Cardiac septum (tissue), 1 donor: ENCODE results near the gene SLFN14. TPM values are rescaled to one million over a fixed set of nuclear protein-coding genes. Genes with fewer than 3 reads are reported as not detected.
"Not testable (repeated sequence)": the region's sequence is repeated elsewhere in the genome, so short reads cannot be mapped to it uniquely, and the experiment has no call there.

Experiments
- DNase-seq: peaks from one replicate; pipeline ENCODE4 v3.0.0-alpha.2; 2020; ENCODE audit warnings: low spot score
- intact Hi-C: fragments of 100-400 bp; cut with DNase I; formaldehyde crosslinking; loops from one replicate; pipeline ENCODE4 v1.14.0; 2022
- total RNA-seq: library from RNA; stranded (reverse); fragmentation: NEBNext Ultra II Directional; extraction: Animal tissue kit (Norgen Biotek cat#: 25700); gene quantifications from one replicate; pipeline ENCODE4 v1.2.1, GENCODE V29; 2021
- donor health status: DM: no; HTN: no; CAD: no.

SLFN14 gene
- total RNA-seq, 1 donor from 2014 or later: 0.08 TPM

- intact Hi-C loops: loop anchor here (5.0 to 10.0 kb wide), 4 partner anchors 102 to 362 kb away; partner anchors contain the start of genes SLFN11, SLFN12 and SLFN5
- DNase-seq: no peak
Observed at GRCh38 chr17:35534576-35535093, 26.0 kb downstream of the SLFN14 start.

- intact Hi-C loops: loop anchor here (10.0 kb wide), 1 partner anchor 156 kb away; the partner anchor contains the start of gene SLFN11
- no peak for DNase-seq
Observed at GRCh38 chr17:35531160-35531559, 29.5 kb downstream of the SLFN14 start.

GRCh38 chr17:35529866-35530265 is 30.8 kb downstream of the SLFN14 start:
- intact Hi-C loops: loop anchor here (10.0 kb wide), 1 partner anchor 155 kb away; the partner anchor contains the start of gene SLFN11
- DNase-seq: no peak

- intact Hi-C loops, DNase-seq: not testable (repeated sequence)
Observed at GRCh38 chr17:35529326-35529725, 31.3 kb downstream of the SLFN14 start.

- intact Hi-C loops: no loop called here
- DNase-seq: no peak
Observed at GRCh38 chr17:35523296-35523695, 37.3 kb downstream of the SLFN14 start.

GRCh38 chr17:35521654-35522256 is 38.9 kb downstream of the SLFN14 start:
- intact Hi-C loops, DNase-seq: not testable (repeated sequence)

GRCh38 chr17:35521150-35521549 is 39.5 kb downstream of the SLFN14 start:
- intact Hi-C loops: no loop called here
- DNase-seq: no peak

- intact Hi-C loops: no loop called here
- DNase-seq: no peak
Observed at GRCh38 chr17:35519906-35520442, 40.6 kb downstream of the SLFN14 start.

- intact Hi-C loops: no loop called here
- no peak for DNase-seq
Observed at GRCh38 chr17:35519439-35519838, 41.2 kb downstream of the SLFN14 start.

- DNase-seq, intact Hi-C loops: not testable (repeated sequence)
Observed at GRCh38 chr17:35518431-35518830, 42.2 kb downstream of the SLFN14 start.

- no peak for DNase-seq
- intact Hi-C loops: no loop called here
Observed at GRCh38 chr17:35515027-35515426, 45.6 kb downstream of the SLFN14 start.

- DNase-seq: no peak
- intact Hi-C loops: no loop called here
Observed at GRCh38 chr17:35514564-35514963, 46.1 kb downstream of the SLFN14 start.

Other genes with a start within 250 kb of the SLFN14 start
- gene SLFN11, start 187.2 kb downstream of the SLFN14 start, total RNA-seq: 23.0 TPM
- gene SLFN12, start 128.3 kb downstream of the SLFN14 start, total RNA-seq: 4.3 TPM
- 4.8 TPM for gene SLFN13, start 112.1 kb downstream of the SLFN14 start, total RNA-seq
- 0.92 TPM for gene SLFN12L, start 23.1 kb downstream of the SLFN14 start, total RNA-seq
- gene PEX12, start 17.8 kb upstream of the SLFN14 start, total RNA-seq: 9.2 TPM
- 137 TPM for gene AP2B1, start 26.5 kb upstream of the SLFN14 start, total RNA-seq
- gene RASL10B, start 170.8 kb upstream of the SLFN14 start, total RNA-seq: 22.0 TPM
- gene GAS2L2, start 192.4 kb upstream of the SLFN14 start, total RNA-seq: 0.08 TPM
- gene C17orf50, start 200.1 kb upstream of the SLFN14 start, total RNA-seq: not detected
- 1.2 TPM for gene MMP28, start 234.8 kb upstream of the SLFN14 start, total RNA-seq
- gene TAF15, start 248.7 kb upstream of the SLFN14 start, total RNA-seq: 140 TPM